ENCODE results near the gene RBKS. TPM values are rescaled to one million over a fixed set of nuclear protein-coding genes. Genes with fewer than 3 reads are reported as not detected.

The RBKS gene
- 10 to 100 TPM in 1 of 2 donors, 1 to 10 TPM in 1; 5.8 to 11.5 TPM for total RNA-seq

DNA sequence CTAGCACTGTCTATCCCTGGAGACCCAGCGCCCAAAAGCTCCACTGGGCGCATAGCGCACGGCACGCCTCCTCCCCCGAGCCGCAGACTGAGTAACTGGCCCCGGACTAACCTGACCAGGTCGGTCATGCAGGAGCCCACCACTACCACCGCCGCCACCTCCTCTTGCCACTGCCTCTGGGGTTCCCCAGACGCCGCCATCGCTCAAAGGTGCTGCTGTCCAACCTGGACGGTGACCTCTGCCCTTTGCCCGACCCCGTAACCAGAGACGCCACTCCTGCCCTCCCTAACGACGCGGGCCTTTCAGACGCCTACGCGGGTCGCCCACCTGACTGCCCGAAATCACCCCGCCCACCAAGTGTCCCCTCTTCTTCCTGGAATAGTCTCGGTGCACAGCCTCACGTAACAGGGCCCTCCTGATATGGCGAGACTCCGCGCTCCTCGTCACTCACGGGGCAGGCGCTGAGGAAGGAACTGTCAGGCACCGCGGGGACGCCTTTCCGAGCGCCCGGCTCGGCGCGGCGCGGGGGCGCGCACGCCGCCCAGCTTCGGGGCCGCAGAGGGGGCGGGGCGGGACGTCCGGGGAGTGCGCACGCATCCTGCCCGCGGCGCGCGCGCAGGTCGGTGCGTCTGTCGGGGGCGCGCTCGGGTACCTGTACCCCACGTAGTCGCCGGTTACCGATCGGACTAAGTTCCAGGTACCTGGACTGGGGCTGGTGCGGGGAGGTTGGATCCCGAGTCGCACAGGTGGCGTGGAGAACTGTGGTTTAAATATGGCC lies at the start of gene RBKS, which contains the start of gene BABAM2:
Gene RBKS, minus strand, starts transcription at position 242 of the 778 bp plus-strand sequence. Its CDS starts 42 bp downstream, at position 200.
Gene BABAM2, plus strand, starts transcription at position 584 of the 778 bp plus-strand sequence. CDS start 3,828 bp downstream, outside the sequence.
- H3K36me3 Mint-ChIP-seq (ENCODE audit: insufficient read depth in 2 of 2), result peaks cover 7 to 13% of the 10 kb centered on the region in 2 donors
- ATAC-seq (replicated peaks in 1 of 2) (peak; percentile 83 to 85), DNase-seq (peak; percentile 90 to 95)
- H3K27ac Mint-ChIP-seq, result peak within 1 kb of the TSS; percentile 100
- peak within 1 kb of the TSS; percentile 98 for H3K4me3 Mint-ChIP-seq
- no peaks in the 10 kb centered on the region for H3K9me3 Mint-ChIP-seq
- H3K27me3 Mint-ChIP-seq (ENCODE audit: low read depth), result no peaks in the 10 kb centered on the region
- peaks cover 67% of the 10 kb centered on the region for H3K4me1 Mint-ChIP-seq (ENCODE audit: low read depth)

DNA sequence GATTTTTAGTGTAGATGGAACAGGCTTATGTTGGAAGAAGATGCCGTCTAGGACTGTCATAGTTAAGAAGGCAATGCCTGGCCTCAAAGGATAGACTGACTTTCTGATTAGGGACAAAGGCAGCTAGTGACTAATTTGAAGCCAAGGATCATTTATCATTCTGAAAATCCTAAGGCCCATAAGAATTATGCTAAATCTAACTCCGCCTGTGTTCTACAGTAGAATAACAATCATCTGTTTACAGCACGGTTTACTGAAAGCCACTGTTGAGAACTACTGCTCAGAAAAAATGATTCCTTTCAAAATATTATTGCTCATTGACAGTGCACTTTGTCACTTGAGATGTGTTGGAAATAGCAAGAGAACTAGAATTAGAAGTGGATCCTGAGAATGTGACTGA lies 44.8 kb upstream of the RBKS start:
- peaks cover 11% of the 10 kb centered on the region for H3K4me1 Mint-ChIP-seq (ENCODE audit: low read depth)
- peaks cover 9% of the 10 kb centered on the region in 2 donors for H3K36me3 Mint-ChIP-seq (ENCODE audit: insufficient read depth in 2 of 2)
- no peak overlapping the region for H3K4me3 Mint-ChIP-seq
- ATAC-seq (replicated peaks in 1 of 2), result no peak
- H3K27ac Mint-ChIP-seq, result no peak overlapping the region
- H3K9me3 Mint-ChIP-seq, result no peaks in the 10 kb centered on the region
- DNase-seq, result no peak
- no peaks in the 10 kb centered on the region for H3K27me3 Mint-ChIP-seq (ENCODE audit: low read depth)

DNA sequence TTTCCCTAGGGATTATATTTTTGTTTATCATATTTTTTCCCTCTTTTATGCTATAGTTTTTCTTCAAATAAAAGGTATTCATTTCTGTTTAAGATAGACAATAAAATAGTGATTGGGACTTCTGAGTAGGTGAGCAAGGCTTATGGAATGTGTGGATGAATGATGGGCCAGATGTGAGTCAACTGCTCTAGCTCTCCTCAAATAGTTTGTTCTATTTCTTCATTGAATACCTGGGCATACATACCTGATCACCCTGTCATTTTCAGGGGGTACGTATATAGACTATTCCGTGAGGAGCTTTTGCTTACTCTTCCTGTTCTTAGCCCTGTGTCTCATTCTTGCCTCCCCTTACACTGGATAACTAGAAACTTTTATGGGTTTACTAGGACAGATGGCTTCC lies 42.2 kb upstream of the RBKS start:
- Mint-ChIP-seq H3K4me1 (ENCODE audit: low read depth) (peaks cover 10% of the 10 kb centered on the region), H3K36me3 (ENCODE audit: insufficient read depth in 2 of 2) (peaks cover 9 to 11% of the 10 kb centered on the region in 2 donors), H3K4me3 (no peak overlapping the region), H3K9me3 (no peaks in the 10 kb centered on the region), H3K27me3 (ENCODE audit: low read depth) (no peaks in the 10 kb centered on the region), H3K27ac (no peak overlapping the region)
- ATAC-seq (replicated peaks in 1 of 2) (no peak), DNase-seq (no peak)

DNA sequence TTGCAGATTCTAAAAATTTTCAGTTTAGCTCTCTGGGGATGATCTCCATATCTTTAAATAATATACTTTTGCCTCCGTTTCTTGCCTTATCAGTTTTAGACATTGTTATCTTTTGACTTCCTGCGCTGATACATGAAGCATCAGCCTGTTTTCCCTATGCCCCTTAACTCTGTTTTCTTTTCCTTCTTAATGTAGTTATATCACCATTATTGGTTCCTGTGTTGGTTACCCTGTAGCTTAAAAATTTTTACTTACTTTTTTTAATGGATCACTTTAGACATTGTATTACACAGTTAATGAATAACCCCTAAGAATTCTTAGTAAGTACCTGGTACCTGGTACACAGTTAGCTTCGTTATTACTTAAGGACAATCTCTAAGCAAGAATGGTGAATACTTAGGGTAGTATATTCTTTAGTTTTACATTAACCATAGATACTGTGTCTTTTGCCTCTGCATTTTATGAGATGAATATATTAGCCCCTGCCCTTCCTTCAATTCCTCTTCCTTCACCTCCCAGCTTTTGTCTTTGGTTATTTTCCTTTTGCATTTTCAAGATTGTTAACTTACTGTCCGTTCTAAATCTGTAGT lies 41.3 kb upstream of the RBKS start:
- DNase-seq (no peak), ATAC-seq (replicated peaks in 1 of 2) (no peak)
- Mint-ChIP-seq H3K9me3 (no peaks in the 10 kb centered on the region), H3K27me3 (ENCODE audit: low read depth) (no peaks in the 10 kb centered on the region), H3K4me1 (ENCODE audit: low read depth) (peaks cover 7% of the 10 kb centered on the region), H3K36me3 (ENCODE audit: insufficient read depth in 2 of 2) (peaks cover 10 to 11% of the 10 kb centered on the region in 2 donors), H3K27ac (no peak overlapping the region), H3K4me3 (no peak overlapping the region)

DNA sequence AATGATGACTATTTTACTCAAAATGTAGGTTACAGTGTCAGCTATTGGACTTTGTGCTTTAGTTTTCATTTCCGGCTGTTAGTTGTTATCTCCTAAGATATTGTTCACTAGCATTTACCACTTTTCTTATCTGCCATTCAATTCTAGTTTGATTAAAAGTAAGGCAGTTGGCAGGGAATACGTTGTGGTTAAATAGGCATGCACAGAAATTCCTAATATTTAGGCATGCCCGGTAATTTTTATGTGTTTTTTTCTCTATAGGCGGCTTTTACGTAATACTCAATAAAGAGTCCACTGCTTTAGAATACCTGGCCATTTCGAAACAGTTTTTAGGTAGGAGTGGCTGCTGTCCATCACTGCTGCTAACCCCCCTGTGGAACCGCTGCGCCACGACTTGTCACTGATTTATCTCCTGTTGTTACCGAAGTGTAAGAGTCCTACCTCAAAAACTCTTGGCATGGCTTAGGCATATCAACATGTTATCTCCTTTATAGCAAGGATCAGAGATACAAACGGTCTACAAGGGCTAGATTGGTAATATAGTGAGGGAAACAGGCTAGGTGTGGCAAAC lies 39.8 kb upstream of the RBKS start:
- Mint-ChIP-seq H3K4me3 (no peak overlapping the region), H3K27ac (no peak overlapping the region), H3K36me3 (ENCODE audit: insufficient read depth in 2 of 2) (peaks cover 15 to 19% of the 10 kb centered on the region in 2 donors), H3K9me3 (peaks cover 0 to 2% of the 10 kb centered on the region in 2 donors), H3K27me3 (ENCODE audit: low read depth) (no peaks in the 10 kb centered on the region), H3K4me1 (ENCODE audit: low read depth) (peaks cover 18% of the 10 kb centered on the region)
- DNase-seq (no peak), ATAC-seq (replicated peaks in 1 of 2) (no peak)

DNA sequence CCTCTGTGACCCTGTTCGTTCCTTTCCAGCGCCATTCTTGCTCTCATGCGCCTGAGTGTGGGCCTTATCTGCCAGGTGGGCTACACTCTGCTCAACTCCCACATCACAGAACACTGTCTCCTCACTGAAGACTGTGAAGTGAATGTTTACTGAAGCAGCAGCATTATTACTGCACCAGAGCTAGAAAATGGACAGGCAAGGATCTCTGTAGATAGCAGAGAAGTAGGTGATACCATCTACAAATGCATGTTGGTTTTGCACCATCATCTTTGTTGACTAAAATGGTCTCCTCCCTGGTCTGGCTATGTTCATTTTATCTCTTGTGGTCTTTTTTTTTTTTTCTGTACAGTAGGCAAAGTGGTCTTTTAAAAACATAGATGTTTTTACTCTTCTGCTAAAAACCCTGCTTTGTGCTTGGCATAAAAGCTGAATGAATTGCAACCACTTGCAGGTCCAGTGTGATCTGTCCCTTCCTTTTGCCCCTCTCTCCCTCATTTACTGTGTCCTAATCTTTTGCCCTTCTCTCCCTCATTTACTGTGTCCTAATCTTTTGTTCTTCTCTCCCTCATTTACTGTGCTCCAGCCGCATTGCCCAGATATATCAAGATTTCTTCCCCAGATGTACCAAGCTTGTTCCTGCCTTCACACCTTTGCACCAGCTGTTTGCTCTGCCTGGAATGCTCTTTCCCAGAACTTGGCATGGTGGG lies 35.7 kb upstream of the RBKS start:
- ATAC-seq (replicated peaks in 1 of 2), result no peak

DNA sequence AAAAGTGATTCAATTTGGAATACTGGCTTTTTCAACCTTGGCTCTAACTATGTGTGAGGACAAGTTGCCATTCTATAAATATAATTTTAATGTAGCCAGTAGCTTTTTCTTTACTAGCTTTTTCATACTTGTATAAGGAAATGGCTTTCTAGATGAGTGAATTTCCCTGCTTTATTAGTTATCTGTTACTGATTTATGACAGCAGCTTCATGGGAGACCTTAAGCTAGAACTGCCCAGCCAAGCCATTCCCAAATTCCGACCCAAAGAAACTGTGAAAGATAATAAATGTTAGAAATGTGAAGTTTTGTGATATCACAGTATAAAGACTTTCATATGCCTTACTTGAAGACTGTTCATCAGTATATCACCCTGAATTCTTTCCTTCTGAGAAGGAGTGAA lies 32.7 kb upstream of the RBKS start:
- peaks cover 12% of the 10 kb centered on the region in 2 donors for H3K36me3 Mint-ChIP-seq (ENCODE audit: insufficient read depth in 2 of 2)
- DNase-seq, result no peak
- H3K27me3 Mint-ChIP-seq (ENCODE audit: low read depth), result no peaks in the 10 kb centered on the region
- no peak overlapping the region for H3K4me3 Mint-ChIP-seq
- peak overlapping the region; percentile 22 for H3K27ac Mint-ChIP-seq
- ATAC-seq (replicated peaks in 1 of 2), result no peak
- peaks cover 0 to 2% of the 10 kb centered on the region in 2 donors for H3K9me3 Mint-ChIP-seq
- H3K4me1 Mint-ChIP-seq (ENCODE audit: low read depth), result peaks cover 27% of the 10 kb centered on the region

More for the DNA sequence above, 35.7 kb upstream of the RBKS start:
- H3K36me3 Mint-ChIP-seq (ENCODE audit: insufficient read depth in 2 of 2), result peaks cover 11 to 14% of the 10 kb centered on the region in 2 donors
- no peak overlapping the region for H3K27ac Mint-ChIP-seq
- H3K27me3 Mint-ChIP-seq (ENCODE audit: low read depth), result no peaks in the 10 kb centered on the region
- no peak for DNase-seq
- H3K9me3 Mint-ChIP-seq, result peaks cover 0 to 2% of the 10 kb centered on the region in 2 donors
- no peak overlapping the region for H3K4me3 Mint-ChIP-seq
- H3K4me1 Mint-ChIP-seq (ENCODE audit: low read depth), result peaks cover 12% of the 10 kb centered on the region

DNA sequence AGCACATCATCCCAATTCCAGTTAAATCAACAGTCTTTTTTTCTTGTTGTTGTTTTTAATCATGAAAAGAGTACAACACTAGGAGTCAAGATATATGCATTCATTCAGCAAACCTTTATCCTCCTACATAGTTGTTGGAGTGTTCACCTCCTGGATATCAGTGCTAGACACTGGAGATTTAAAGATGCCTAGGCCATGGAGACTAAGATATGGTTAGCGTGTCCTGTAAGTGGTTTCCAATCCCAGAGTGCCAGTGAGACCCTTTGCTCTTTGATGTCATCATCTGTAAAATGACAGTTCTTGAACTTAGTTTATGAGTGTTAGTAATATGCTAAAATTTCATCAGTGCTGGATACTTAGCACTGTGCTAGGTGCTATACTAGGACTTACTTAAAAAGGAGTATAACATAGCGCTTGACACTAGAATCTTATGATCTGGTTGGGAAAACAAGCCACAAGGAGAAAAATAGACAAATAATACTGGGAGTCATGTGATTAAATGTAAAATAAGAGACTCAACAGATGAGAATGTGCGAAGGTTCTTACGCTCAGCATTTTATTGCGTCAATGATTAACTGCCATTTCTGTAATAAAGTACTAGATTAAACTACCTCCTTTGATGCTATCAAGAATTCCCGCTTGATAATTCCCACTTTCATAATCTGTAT lies 31.8 kb upstream of the RBKS start:
- no peak overlapping the region for H3K27ac Mint-ChIP-seq
- no peaks in the 10 kb centered on the region for H3K27me3 Mint-ChIP-seq (ENCODE audit: low read depth)
- no peak overlapping the region for H3K4me3 Mint-ChIP-seq
- ATAC-seq (replicated peaks in 1 of 2), result no peak
- DNase-seq, result no peak
- H3K36me3 Mint-ChIP-seq (ENCODE audit: insufficient read depth in 2 of 2), result peaks cover 12% of the 10 kb centered on the region in 2 donors
- peaks cover 27% of the 10 kb centered on the region for H3K4me1 Mint-ChIP-seq (ENCODE audit: low read depth)
- peaks cover 0 to 2% of the 10 kb centered on the region in 2 donors for H3K9me3 Mint-ChIP-seq

DNA sequence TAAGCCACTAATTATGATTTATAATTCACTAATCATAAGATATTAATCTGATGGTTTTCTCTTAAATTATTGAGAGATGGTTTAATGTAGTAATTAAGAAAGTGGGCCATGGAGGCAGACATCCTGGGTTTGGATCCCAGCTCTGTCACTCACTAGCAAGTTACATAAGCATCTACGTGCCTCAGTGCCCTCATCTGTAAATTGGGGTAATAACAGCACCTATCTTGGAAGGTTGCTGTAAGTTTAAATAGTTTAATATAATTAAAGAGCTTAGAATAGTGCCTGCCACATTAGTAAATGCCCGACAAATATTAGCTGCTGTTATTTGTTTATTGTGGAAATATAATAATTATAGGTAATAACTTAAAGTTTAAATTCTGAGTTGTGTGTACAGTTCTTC lies 31.2 kb upstream of the RBKS start:
- no peak overlapping the region for H3K4me3 Mint-ChIP-seq
- no peak overlapping the region for H3K27ac Mint-ChIP-seq

DNA sequence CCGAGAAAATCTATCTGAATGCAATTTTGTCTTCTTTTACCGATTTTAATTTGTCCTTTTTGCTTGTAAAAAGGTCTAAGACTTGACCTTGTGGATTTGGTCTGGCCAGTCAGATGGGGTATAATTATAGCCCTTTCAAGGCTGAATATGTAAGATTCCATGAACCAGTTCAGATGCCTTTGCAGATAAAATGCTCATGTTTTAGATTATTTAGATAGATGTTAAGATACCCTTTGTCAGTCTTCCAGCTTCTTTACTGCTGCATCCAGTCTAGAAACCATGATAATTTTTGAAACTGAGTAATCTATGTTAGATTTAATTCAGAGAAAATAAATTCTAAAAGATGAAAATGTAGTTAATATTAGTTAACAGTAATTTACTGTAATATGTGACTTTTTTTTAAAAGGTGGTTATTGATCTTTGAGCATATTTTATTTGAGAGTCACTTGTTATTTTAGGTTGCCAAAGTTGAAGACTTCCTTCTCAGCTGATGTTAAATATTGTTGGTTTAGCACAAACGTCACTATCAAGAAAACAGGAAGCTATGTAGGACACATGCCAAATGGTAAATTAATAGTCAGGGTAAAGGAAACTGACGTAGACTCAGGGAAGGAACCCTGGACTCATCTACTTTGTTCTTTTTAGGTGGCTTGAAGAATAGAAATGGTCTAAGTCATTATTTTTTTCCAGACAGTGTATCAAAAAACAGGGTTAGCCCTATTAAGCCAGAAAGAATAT lies 30.1 kb upstream of the RBKS start:
- DNase-seq, result no peak
- Mint-ChIP-seq H3K4me1 (ENCODE audit: low read depth) (peaks cover 15% of the 10 kb centered on the region), H3K9me3 (peaks cover 0 to 2% of the 10 kb centered on the region in 2 donors), H3K4me3 (peak overlapping the region; percentile 3 to 54), H3K27ac (peak overlapping the region; percentile 80), H3K36me3 (ENCODE audit: insufficient read depth in 2 of 2) (peaks cover 4 to 8% of the 10 kb centered on the region in 2 donors), H3K27me3 (ENCODE audit: low read depth) (no peaks in the 10 kb centered on the region)
- no peak for ATAC-seq (replicated peaks in 1 of 2)

More for the DNA sequence above, 31.2 kb upstream of the RBKS start:
- DNase-seq (no peak), ATAC-seq (replicated peaks in 1 of 2) (no peak)
- Mint-ChIP-seq H3K4me1 (ENCODE audit: low read depth) (peaks cover 25% of the 10 kb centered on the region), H3K27me3 (ENCODE audit: low read depth) (no peaks in the 10 kb centered on the region), H3K36me3 (ENCODE audit: insufficient read depth in 2 of 2) (peaks cover 11% of the 10 kb centered on the region in 2 donors), H3K9me3 (peaks cover 0 to 2% of the 10 kb centered on the region in 2 donors)

DNA sequence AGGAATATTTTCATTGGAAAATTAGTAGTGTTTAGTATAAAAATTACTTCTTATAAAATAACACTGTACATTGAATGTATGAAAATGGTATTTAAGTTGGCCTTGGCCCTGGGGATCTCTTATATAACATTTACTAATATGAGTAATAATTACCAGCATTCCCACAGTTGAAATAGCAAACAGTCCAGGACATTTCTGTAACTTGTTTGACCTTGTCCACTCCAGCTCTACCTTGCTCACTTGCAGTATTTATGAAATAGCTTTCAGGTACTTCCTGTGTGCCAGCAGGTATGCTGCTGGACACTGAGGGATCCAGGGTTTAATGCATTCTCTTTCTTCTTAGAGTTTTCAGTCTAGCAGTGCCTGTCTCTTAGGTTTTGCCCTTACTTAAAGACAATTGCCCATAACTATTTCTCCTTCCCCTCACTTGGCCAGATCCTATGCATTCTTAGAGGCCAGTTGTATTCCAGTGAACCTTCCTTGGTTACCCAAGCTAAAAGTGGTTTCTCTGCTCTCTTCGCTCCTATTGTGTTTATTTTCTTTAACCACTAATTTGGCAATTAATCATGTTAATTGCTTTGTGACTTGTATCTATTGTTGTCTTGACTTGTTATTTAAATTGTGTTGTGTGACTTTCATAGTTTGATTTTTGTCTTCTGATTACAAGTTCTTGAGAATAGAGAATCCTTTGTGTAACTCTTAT lies 26.3 kb upstream of the RBKS start:
- Mint-ChIP-seq H3K4me3 (no peak overlapping the region), H3K27ac (no peak overlapping the region), H3K9me3 (no peaks in the 10 kb centered on the region), H3K4me1 (ENCODE audit: low read depth) (peaks cover 25% of the 10 kb centered on the region), H3K36me3 (ENCODE audit: insufficient read depth in 2 of 2) (peaks cover 4 to 7% of the 10 kb centered on the region in 2 donors), H3K27me3 (ENCODE audit: low read depth) (no peaks in the 10 kb centered on the region)
- ATAC-seq (replicated peaks in 1 of 2) (no peak), DNase-seq (no peak)

Data from activated T-cell treated with anti-CD3 and anti-CD28 coated beads, Interleukin-2, amount 50 U/mL, for 72 hours (primary cell).